Neutrophil (primary cell): Measurements from ENCODE around the gene TMEM198.

ENCODE experiments used
- H3K27ac ChIP-seq: fragments of 200-600 bp; sonication (generic); 2 replicates; pipeline ENCODE4 v1.5.1; 2016; ENCODE audit warnings: mild to moderate bottlenecking, moderate library complexity
- H3K27me3 ChIP-seq: fragments of 200-600 bp; sonication (generic); 2 replicates; pipeline ENCODE4 v1.6.0; 2016; ENCODE audit warnings: mild to moderate bottlenecking
- H3K36me3 ChIP-seq: fragments of 200-600 bp; sonication (generic); 2 replicates; pipeline ENCODE4 v1.5.1; 2017
- H3K4me1 ChIP-seq, 2 experiments: fragments of 200-600 bp in 1 of 2; sonication (generic) in 1 of 2; 1 replicate in 1 of 2; 2 replicates in 1 of 2; pipeline versions ENCODE4 v1.5.1 to v1.6.1; 2013 to 2016; ENCODE audit warnings: low read depth in 1 of 2, low read length in 1 of 2, mild to moderate bottlenecking in 1 of 2, moderate library complexity in 1 of 2; ENCODE audit not compliant: control insufficient read depth in 1 of 2, insufficient read depth in 1 of 2
- H3K4me3 ChIP-seq, 2 experiments: fragments of 200-600 bp in 1 of 2; sonication (generic) in 1 of 2; 1 replicate in 1 of 2; 2 replicates in 1 of 2; pipeline ENCODE4 v1.5.1; 2013 to 2016; ENCODE audit warnings: low read depth in 1 of 2, low read length in 1 of 2, mild to moderate bottlenecking in 1 of 2, moderate library complexity in 1 of 2
- H3K9me3 ChIP-seq: fragments of 200-600 bp; sonication (generic); 2 replicates; pipeline ENCODE4 v1.5.1; 2016
- TF ChIP-seq, protein P1 (sequence below): fragments of 200-600 bp; sonication (generic); IDR thresholded peaks from 2 replicates; pipeline ENCODE4 v1.5.1; 2016; ENCODE audit warnings: antibody characterized with exemption

The TMEM198 gene, protein sequence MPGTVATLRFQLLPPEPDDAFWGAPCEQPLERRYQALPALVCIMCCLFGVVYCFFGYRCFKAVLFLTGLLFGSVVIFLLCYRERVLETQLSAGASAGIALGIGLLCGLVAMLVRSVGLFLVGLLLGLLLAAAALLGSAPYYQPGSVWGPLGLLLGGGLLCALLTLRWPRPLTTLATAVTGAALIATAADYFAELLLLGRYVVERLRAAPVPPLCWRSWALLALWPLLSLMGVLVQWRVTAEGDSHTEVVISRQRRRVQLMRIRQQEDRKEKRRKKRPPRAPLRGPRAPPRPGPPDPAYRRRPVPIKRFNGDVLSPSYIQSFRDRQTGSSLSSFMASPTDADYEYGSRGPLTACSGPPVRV

DNA sequence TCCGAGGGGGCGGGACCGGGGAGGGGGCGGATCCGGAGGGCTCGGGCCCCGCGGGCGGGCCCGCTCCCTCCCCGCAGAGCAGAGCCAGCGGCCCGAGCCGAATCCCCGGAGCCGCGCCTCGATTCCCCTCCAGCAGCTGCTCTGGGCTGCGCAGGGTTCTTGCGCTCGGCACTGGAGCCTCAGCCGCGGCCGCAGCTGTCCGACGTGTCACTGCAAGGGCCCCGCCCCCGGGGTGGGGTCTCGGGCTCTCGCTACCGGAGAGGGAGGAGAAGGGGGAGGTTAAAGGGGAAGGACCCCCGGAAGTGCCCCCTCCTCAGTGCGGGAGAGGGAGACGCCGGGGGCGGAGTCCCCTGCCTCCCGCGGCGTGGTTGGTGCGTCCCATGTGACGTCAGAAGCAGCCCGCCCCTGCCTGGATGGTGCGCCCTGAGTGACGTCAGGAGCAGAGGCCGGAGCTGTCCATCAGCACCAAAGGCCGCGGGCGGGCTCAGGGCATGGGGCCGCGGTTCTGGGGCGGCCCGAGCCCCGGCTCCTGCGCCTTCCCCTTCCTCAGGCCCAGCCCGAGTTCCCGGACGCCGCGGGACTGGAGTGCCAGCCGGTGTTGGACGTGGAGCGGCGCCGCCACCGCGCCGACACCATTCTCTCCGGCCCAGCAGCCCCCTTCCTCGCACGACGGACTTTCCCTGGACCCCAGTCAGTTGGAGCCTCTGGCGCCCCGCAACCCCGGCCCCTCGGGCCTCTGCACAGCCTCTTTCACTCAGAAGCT lies at the start of gene TMEM198, which contains the start of gene CHPF:
TSS of gene TMEM198 (plus strand) at position 433 of the 763 bp plus-strand sequence. CDS start 700 bp downstream, outside the sequence.
TSS of gene CHPF (minus strand) at position 214 of the 763 bp plus-strand sequence. CDS start 271 bp downstream, outside the sequence.
- Histone ChIP-seq H3K4me1 (peaks cover 15 to 23% of the 10 kb centered on the region in 2 experiments), H3K36me3 (no peaks in the 10 kb centered on the region), H3K9me3 (no peaks in the 10 kb centered on the region), H3K27ac (peak within 1 kb of the TSS; percentile 35), H3K4me3 (peak within 1 kb of the TSS; percentile 66 to 79), H3K27me3 (peaks cover 90% of the 10 kb centered on the region)
- TF ChIP-seq, protein P1, sequence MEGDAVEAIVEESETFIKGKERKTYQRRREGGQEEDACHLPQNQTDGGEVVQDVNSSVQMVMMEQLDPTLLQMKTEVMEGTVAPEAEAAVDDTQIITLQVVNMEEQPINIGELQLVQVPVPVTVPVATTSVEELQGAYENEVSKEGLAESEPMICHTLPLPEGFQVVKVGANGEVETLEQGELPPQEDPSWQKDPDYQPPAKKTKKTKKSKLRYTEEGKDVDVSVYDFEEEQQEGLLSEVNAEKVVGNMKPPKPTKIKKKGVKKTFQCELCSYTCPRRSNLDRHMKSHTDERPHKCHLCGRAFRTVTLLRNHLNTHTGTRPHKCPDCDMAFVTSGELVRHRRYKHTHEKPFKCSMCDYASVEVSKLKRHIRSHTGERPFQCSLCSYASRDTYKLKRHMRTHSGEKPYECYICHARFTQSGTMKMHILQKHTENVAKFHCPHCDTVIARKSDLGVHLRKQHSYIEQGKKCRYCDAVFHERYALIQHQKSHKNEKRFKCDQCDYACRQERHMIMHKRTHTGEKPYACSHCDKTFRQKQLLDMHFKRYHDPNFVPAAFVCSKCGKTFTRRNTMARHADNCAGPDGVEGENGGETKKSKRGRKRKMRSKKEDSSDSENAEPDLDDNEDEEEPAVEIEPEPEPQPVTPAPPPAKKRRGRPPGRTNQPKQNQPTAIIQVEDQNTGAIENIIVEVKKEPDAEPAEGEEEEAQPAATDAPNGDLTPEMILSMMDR: no peak

DNA sequence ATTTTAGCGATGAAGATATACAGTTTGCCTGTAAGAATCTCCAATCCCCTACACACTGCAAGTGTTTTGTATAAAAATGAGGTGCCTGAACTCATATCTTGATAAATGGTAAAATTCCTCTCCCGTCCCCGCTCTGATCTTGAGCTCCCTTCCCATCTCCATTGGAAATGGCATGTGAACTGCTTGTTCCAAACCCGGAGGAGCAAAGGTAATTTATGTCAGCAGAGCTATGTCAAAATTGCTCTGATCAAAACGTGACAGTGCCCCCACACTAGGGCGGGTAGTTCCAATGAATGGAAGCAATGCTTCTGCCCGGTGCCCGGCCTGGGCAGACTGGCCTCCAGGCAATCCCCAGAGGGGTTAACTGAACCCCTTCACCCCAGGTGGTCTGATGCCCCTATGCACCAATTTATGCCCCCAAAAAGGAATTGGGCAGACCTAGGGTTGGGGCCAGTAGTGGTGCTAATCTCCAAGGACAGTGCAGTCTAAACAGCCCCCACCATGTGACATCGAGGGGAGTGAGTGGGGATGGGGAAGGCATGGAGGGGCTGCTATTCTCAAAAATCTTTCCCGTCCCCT lies 48.8 kb upstream of the TMEM198 start:
- peaks cover 77% of the 10 kb centered on the region for H3K27me3 ChIP-seq
- H3K27ac ChIP-seq: no peak overlapping the region
- H3K9me3 ChIP-seq: no peaks in the 10 kb centered on the region
- no peaks in the 10 kb centered on the region for H3K36me3 ChIP-seq
- H3K4me3 ChIP-seq: no peak overlapping the region
- H3K4me1 ChIP-seq: peaks cover 27 to 32% of the 10 kb centered on the region in 2 experiments
- TF ChIP-seq, protein P1: no peak

DNA sequence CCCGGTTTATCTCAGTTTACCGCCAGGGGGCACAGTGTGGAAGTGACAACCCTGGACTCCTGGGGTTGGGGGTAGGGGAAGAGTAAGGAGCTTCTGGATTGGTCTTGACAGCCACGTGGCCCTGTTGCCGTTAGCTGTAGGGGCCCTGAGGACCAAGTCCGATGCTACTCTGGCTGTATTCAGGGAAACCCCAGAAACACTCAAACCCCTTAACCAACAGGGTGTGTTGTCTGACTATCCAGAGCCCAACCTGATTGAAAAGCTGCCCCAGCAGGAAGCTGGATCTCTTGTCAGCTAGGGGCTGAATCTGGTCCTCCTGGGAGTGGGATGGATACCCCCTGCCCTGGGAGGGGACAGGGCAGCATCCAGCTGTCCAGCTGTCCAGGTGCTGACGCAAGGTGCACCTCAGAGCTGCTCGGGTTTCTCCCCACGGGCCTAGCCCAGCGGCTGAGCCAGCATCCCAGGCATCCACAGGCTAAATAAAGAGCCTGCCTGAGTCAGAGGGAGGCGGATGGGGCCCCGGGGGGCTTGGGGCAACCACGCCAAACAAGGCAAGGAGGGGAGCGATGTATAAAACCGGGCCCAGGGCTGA lies 48.2 kb upstream of the TMEM198 start:
- Histone ChIP-seq H3K9me3 (no peaks in the 10 kb centered on the region), H3K27ac (no peak overlapping the region), H3K4me3 (no peak overlapping the region), H3K36me3 (no peaks in the 10 kb centered on the region), H3K27me3 (peaks cover 71% of the 10 kb centered on the region), H3K4me1 (peaks cover 27 to 32% of the 10 kb centered on the region in 2 experiments)
- TF ChIP-seq, protein P1: no peak

DNA sequence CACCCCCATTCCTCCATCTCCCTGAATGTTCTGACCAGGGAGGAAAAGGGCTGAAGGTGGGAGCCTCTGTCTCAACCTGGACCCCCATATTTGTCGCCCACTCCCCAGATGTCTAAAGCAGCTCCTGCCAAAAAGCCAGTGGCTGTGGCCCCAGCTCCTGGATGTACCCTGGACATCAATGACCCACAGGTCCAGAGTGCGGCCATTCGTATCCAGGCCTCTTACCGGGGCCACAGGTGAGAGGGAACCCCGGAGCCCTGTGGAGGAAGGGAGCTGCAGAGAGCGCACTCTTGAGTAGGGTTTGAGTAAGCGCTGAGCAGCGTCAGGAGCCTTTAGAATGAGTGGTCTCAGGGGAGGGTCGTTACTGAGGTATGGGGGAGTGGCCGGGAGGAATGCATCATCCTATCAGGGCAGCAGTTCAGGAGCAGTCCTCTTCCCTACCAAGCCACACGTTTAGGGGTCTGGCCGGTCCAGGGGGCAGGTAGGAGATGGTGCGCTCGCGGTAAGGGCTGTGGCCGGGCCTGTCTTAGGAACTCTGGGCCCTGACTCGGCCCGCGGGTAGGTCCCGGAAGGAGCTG lies 47.5 kb upstream of the TMEM198 start:
- no peaks in the 10 kb centered on the region for H3K9me3 ChIP-seq
- H3K4me3 ChIP-seq: no peak overlapping the region
- TF ChIP-seq, protein P1: no peak
- peaks cover 64% of the 10 kb centered on the region for H3K27me3 ChIP-seq
- H3K36me3 ChIP-seq: no peaks in the 10 kb centered on the region
- H3K4me1 ChIP-seq: peaks cover 27 to 32% of the 10 kb centered on the region in 2 experiments
- H3K27ac ChIP-seq: no peak overlapping the region
